SW 1271 (cell line): ENCODE data around the gene MARS1.
"Not testable (repeated sequence)": the region's sequence is repeated elsewhere in the genome, so short reads cannot be mapped to it uniquely, and the experiment has no call there.

Experiments used
- DNase-seq, 2 experiments: peaks; one replicate each; lab custom pipeline; 2025; lab: John Stamatoyannopoulos, UW

Gene MARS1

GRCh38 chr12:57551637-57552305 lies 63.9 kb downstream of the MARS1 start:
- no peak for DNase-seq

- DNase-seq, result no peak
Observed at GRCh38 chr12:57552306-57552651, 64.4 kb downstream of the MARS1 start.

GRCh38 chr12:57552835-57553313 lies 65.0 kb downstream of the MARS1 start:
- DNase-seq, result no peak

- DNase-seq, result no peak
Observed at GRCh38 chr12:57553343-57554202, 65.7 kb downstream of the MARS1 start.

GRCh38 chr12:57554453-57554852 lies 66.6 kb downstream of the MARS1 start:
- DNase-seq, result no peak

- no peak for DNase-seq
Observed at GRCh38 chr12:57554897-57555296, 67.0 kb downstream of the MARS1 start.

GRCh38 chr12:57558864-57559263 lies 71.0 kb downstream of the MARS1 start:
- no peak for DNase-seq

GRCh38 chr12:57560516-57560915 lies 72.6 kb downstream of the MARS1 start:
- no peak for DNase-seq

- not testable (repeated sequence) for DNase-seq
Observed at GRCh38 chr12:57561117-57561516, 73.2 kb downstream of the MARS1 start.

GRCh38 chr12:57563358-57563757 lies 75.5 kb downstream of the MARS1 start:
- DNase-seq, result no peak

- DNase-seq, result no peak
Observed at GRCh38 chr12:57564178-57564740, 76.4 kb downstream of the MARS1 start.
